Fibroblast of lung (primary cell): Measurements from ENCODE around the gene KLHL42. TPM values are rescaled to one million over a fixed set of nuclear protein-coding genes. Genes with fewer than 3 reads are reported as not detected.

Experiments
- DNase-seq, 2 donors: peaks; one replicate each; pipeline versions ENCODE4 v3.0.0 to v3.0.0-alpha.2; 2010; ENCODE audit warnings: low read depth in 2 of 2
- H2AFZ ChIP-seq: 2 replicates; pipeline ENCODE4 v1.5.1; 2012; ENCODE audit warnings: low read length, control low read depth, inconsistent platforms
- H3K27ac ChIP-seq: 2 replicates; pipeline ENCODE4 v1.5.1; 2011; ENCODE audit warnings: low read length, control low read depth; ENCODE audit not compliant: insufficient read depth
- H3K27me3 ChIP-seq: 2 replicates; pipeline ENCODE4 v1.5.1; 2011; ENCODE audit warnings: mild to moderate bottlenecking, low read length; ENCODE audit not compliant: control insufficient read depth, insufficient read depth
- H3K36me3 ChIP-seq: 2 replicates; pipeline ENCODE4 v1.5.1; 2011; ENCODE audit warnings: low read length; ENCODE audit not compliant: control insufficient read depth, insufficient read depth
- H3K4me1 ChIP-seq: 2 replicates; pipeline ENCODE4 v1.5.1; 2011; ENCODE audit warnings: low read length; ENCODE audit not compliant: control insufficient read depth, insufficient read depth; ENCODE audit errors: extremely low read depth
- H3K4me2 ChIP-seq: 2 replicates; pipeline ENCODE4 v1.5.1; 2011; ENCODE audit warnings: low read length, control low read depth; ENCODE audit not compliant: insufficient read depth; ENCODE audit errors: extremely low read depth
- H3K4me3 ChIP-seq, 4 experiments: fragments of 200-600 bp in 1 of 4; sonication (generic) in 1 of 4; replicated peaks in 1 of 4; 2 replicates each; pipeline ENCODE4 v1.5.1; 2011 to 2016; ENCODE audit warnings: low read length in 4 of 4, low read depth in 3 of 4, mild to moderate bottlenecking in 3 of 4, control low read depth in 2 of 4, inconsistent platforms in 1 of 4, mixed read lengths in 1 of 4; ENCODE audit not compliant: insufficient read depth in 1 of 4; ENCODE audit errors: control extremely low read depth in 1 of 4
- H3K79me2 ChIP-seq: 2 replicates; pipeline ENCODE4 v1.5.1; 2012; ENCODE audit warnings: mild to moderate bottlenecking, low read length, inconsistent platforms; ENCODE audit not compliant: control insufficient read depth, insufficient read depth
- H3K9ac ChIP-seq: 2 replicates; pipeline ENCODE4 v1.5.1; 2011; ENCODE audit warnings: mild to moderate bottlenecking, low read length, control low read depth; ENCODE audit not compliant: insufficient read depth
- H3K9me3 ChIP-seq: 2 replicates; pipeline ENCODE4 v1.5.1; 2012; ENCODE audit warnings: low read depth, low read length; ENCODE audit not compliant: control insufficient read depth, insufficient read depth
- H4K20me1 ChIP-seq: 2 replicates; pipeline ENCODE4 v1.5.1; 2011; ENCODE audit warnings: low read length; ENCODE audit not compliant: control insufficient read depth, insufficient read depth; ENCODE audit errors: extremely low read depth
- CTCF ChIP-seq, 2 donors: IDR thresholded peaks in 1 of 2; conservative IDR thresholded peaks in 1 of 2; 1 replicate in 1 of 2; 2 replicates in 1 of 2; pipeline ENCODE4 v1.5.1; 2011 to 2012; ENCODE audit warnings: low read length in 2 of 2, control low read depth in 1 of 2, inconsistent platforms in 1 of 2, low read depth in 1 of 2, mild to moderate bottlenecking in 1 of 2
- EZH2 ChIP-seq: IDR thresholded peaks from 2 replicates; pipeline ENCODE4 v1.5.1; 2012; ENCODE audit warnings: low read length, control low read depth, mild to moderate bottlenecking; ENCODE audit errors: missing control alignments
- polyA plus RNA-seq, 2 donors: library from polyadenylated mRNA; depleted of rRNA in 1 of 2; stranded (reverse) in 1 of 2; unstranded in 1 of 2; fragments of >200 nt; gene quantifications; 2 replicates each; pipeline ENCODE4 v1.2.1, GENCODE V29; 2011 to 2012; ENCODE audit warnings: missing spikeins in 1 of 2
- total RNA-seq: library from RNA; depleted of rRNA; stranded (reverse); fragments of >200 nt; gene quantifications from 2 replicates; pipeline ENCODE4 v1.2.1, GENCODE V29; 2014

The KLHL42 gene
- total and polyA plus RNA-seq, 2 donors (not counting 1 experiment from before 2014, with no cell fraction given) = 16.6 to 25.3 TPM

- H2AFZ ChIP-seq = peak overlapping the region; percentile 70
- TF ChIP-seq CTCF (conservative IDR thresholded peaks at IDR 0.05 in 1 of 2, IDR thresholded peaks at IDR 0.05 in 1 of 2; ENCODE audit: low read depth in 1 of 2, low read length in 2 of 2) (no peak), EZH2 (no peak)
- H3K4me3 ChIP-seq = no peak overlapping the region
- no peak overlapping the region for H3K9ac ChIP-seq
- H4K20me1 ChIP-seq = no peaks in the 10 kb centered on the region
- no peak overlapping the region for H3K27ac ChIP-seq
- H3K79me2 ChIP-seq = no peaks in the 10 kb centered on the region
- no peaks in the 10 kb centered on the region for H3K27me3 ChIP-seq
- H3K9me3 ChIP-seq = no peaks in the 10 kb centered on the region
- H3K36me3 ChIP-seq = no peaks in the 10 kb centered on the region
- no peak overlapping the region for H3K4me2 ChIP-seq
- no peak for DNase-seq
- H3K4me1 ChIP-seq = no peaks in the 10 kb centered on the region
Measured at GRCh38 chr12:27824126-27824842, 44.3 kb downstream of the KLHL42 start.

- Histone ChIP-seq H2AFZ (no peak overlapping the region), H3K4me1 (no peaks in the 10 kb centered on the region), H3K4me2 (no peak overlapping the region), H3K9ac (no peak overlapping the region), H3K27ac (no peak overlapping the region), H3K79me2 (no peaks in the 10 kb centered on the region), H3K9me3 (no peaks in the 10 kb centered on the region), H4K20me1 (no peaks in the 10 kb centered on the region), H3K36me3 (no peaks in the 10 kb centered on the region), H3K4me3 (no peak overlapping the region), H3K27me3 (no peaks in the 10 kb centered on the region)
- DNase-seq = no peak
- TF ChIP-seq CTCF (conservative IDR thresholded peaks at IDR 0.05 in 1 of 2, IDR thresholded peaks at IDR 0.05 in 1 of 2; ENCODE audit: low read depth in 1 of 2, low read length in 2 of 2) = no peak
- TF ChIP-seq EZH2 = no peak
Measured at GRCh38 chr12:27826076-27826475, 46.0 kb downstream of the KLHL42 start.

- Histone ChIP-seq H3K27me3 (no peaks in the 10 kb centered on the region), H3K9ac (no peak overlapping the region), H3K4me3 (no peak overlapping the region), H3K79me2 (no peaks in the 10 kb centered on the region), H3K27ac (no peak overlapping the region), H3K36me3 (no peaks in the 10 kb centered on the region), H3K4me2 (no peak overlapping the region), H3K9me3 (no peaks in the 10 kb centered on the region), H3K4me1 (no peaks in the 10 kb centered on the region), H4K20me1 (no peaks in the 10 kb centered on the region), H2AFZ (no peak overlapping the region)
- DNase-seq = peak in 1 of 2 donors; percentile 38
- TF ChIP-seq EZH2 (no peak), CTCF (conservative IDR thresholded peaks at IDR 0.05 in 1 of 2, IDR thresholded peaks at IDR 0.05 in 1 of 2; ENCODE audit: low read depth in 1 of 2, low read length in 2 of 2) (no peak)
Measured at GRCh38 chr12:27828196-27828595, 48.2 kb downstream of the KLHL42 start.
